Endothelial cell of umbilical vein (primary cell): Measurements from ENCODE around the gene MPV17. TPM values are rescaled to one million over a fixed set of nuclear protein-coding genes. Genes with fewer than 3 reads are reported as not detected.

ENCODE experiments used
- BruUV-seq: library from RNA; stranded (reverse); fragments of 400-500 nt; replicated peaks from 2 replicates; lab custom pipeline; 2021; lab: Mats Ljungman, UMichigan
- CTCF ChIA-PET: fragments of 300-600, 350-600 bp; sonication (Branson Sonifier 250); formaldehyde crosslinking; loops from one replicate; lab custom pipeline; 2021; ENCODE audit warnings: antibody characterized with exemption, inconsistent platforms; lab: Charles Lee
- POLR2A ChIA-PET: fragments of 300-600, 350-600 bp; sonication (Branson Sonifier 250); formaldehyde crosslinking; loops from one replicate; lab custom pipeline; 2021; ENCODE audit warnings: antibody characterized with exemption, inconsistent platforms; lab: Charles Lee
- DNase-seq: peaks from one replicate; pipeline ENCODE4 v3.0.0-alpha.2; 2011; ENCODE audit warnings: low read depth, low spot score
- FAIRE-seq: peaks from 2 replicates; lab custom pipeline; 2011; peaks lifted over from hg19 to GRCh38; lab: Jason Lieb, UNC
- H2AFZ ChIP-seq: 2 replicates; pipeline ENCODE4 v1.6.0; 2012; ENCODE audit warnings: low read depth, low read length, control low read depth, inconsistent platforms
- H3K27ac ChIP-seq: 2 replicates; pipeline ENCODE4 v1.5.1; 2011; ENCODE audit warnings: low read depth, mild to moderate bottlenecking, control low read depth, low read length, moderate library complexity; ENCODE audit not compliant: insufficient read depth
- H3K27me3 ChIP-seq, 2 experiments: 2 replicates each; pipeline versions ENCODE4 v1.6.0 to v1.6.1; 2011; ENCODE audit warnings: low read length in 2 of 2, mixed read lengths in 1 of 2; ENCODE audit not compliant: control insufficient read depth in 2 of 2, insufficient read depth in 2 of 2
- H3K36me3 ChIP-seq, 2 experiments: 2 replicates in 1 of 2; 3 replicates in 1 of 2; pipeline ENCODE4 v1.5.1; 2011; ENCODE audit warnings: low read length in 2 of 2, mild to moderate bottlenecking in 1 of 2, moderate library complexity in 1 of 2; ENCODE audit not compliant: control insufficient read depth in 2 of 2, insufficient read depth in 2 of 2; ENCODE audit errors: extremely low read depth in 1 of 2
- H3K4me1 ChIP-seq: 3 replicates; pipeline ENCODE4 v1.5.1; 2011; ENCODE audit warnings: mild to moderate bottlenecking, low read length; ENCODE audit not compliant: control insufficient read depth, insufficient read depth; ENCODE audit errors: extremely low read depth
- H3K4me2 ChIP-seq: 2 replicates; pipeline ENCODE4 v1.6.1; 2011; ENCODE audit warnings: low read length, control low read depth, mixed read lengths; ENCODE audit not compliant: insufficient read depth
- H3K4me3 ChIP-seq, 3 experiments: fragments of 200-600 bp in 1 of 3; sonication (generic), shearing (Covaris generic) in 1 of 3; replicated peaks in 1 of 3; 2 replicates each; pipeline ENCODE4 v1.5.1; 2011 to 2016; ENCODE audit warnings: control low read depth in 3 of 3, low read length in 3 of 3, mild to moderate bottlenecking in 2 of 3, inconsistent platforms in 1 of 3, low read depth in 1 of 3, moderate library complexity in 1 of 3; ENCODE audit not compliant: insufficient read depth in 1 of 3
- H3K79me2 ChIP-seq: 2 replicates; pipeline ENCODE4 v1.6.0; 2012; ENCODE audit warnings: low read length, inconsistent platforms; ENCODE audit not compliant: control insufficient read depth, insufficient read depth
- H3K9ac ChIP-seq: replicated peaks from 2 replicates; pipeline ENCODE3; 2011; ENCODE audit warnings: low read length, control low read depth; ENCODE audit not compliant: insufficient read depth; ENCODE audit errors: extremely low read depth
- H3K9me1 ChIP-seq: replicated peaks from 3 replicates; pipeline ENCODE4 v1.6.0; 2011; ENCODE audit warnings: mild to moderate bottlenecking, low read length; ENCODE audit not compliant: control insufficient read depth, insufficient read depth; ENCODE audit errors: extremely low read depth
- H3K9me3 ChIP-seq: replicated peaks from 2 replicates; pipeline ENCODE4 v1.5.1; 2012; ENCODE audit warnings: low read length, inconsistent platforms; ENCODE audit not compliant: control insufficient read depth, insufficient read depth
- H4K20me1 ChIP-seq: replicated peaks from 2 replicates; pipeline ENCODE3; 2011; ENCODE audit warnings: mild to moderate bottlenecking, low read length; ENCODE audit not compliant: control insufficient read depth, insufficient read depth; ENCODE audit errors: extremely low read depth
- FOS ChIP-seq: IDR thresholded peaks from 2 replicates; pipeline ENCODE4 v1.6.1; 2011; ENCODE audit warnings: mild to moderate bottlenecking, low read length, moderate library complexity, borderline replicate concordance; ENCODE audit not compliant: insufficient read depth
- GATA2 ChIP-seq: IDR thresholded peaks from 2 replicates; pipeline ENCODE4 v1.7.0; 2011; ENCODE audit warnings: low read depth, mild to moderate bottlenecking, moderate library complexity, mixed read lengths, low read length; ENCODE audit not compliant: insufficient read length, insufficient read depth
- JUN ChIP-seq: IDR thresholded peaks from 2 replicates; pipeline ENCODE4 v1.6.1; 2011; ENCODE audit warnings: borderline replicate concordance, low read depth; ENCODE audit not compliant: insufficient read length, insufficient read depth
- POLR2AphosphoS5 ChIP-seq: IDR thresholded peaks from 2 replicates; pipeline ENCODE4 v1.6.1; 2012; ENCODE audit warnings: low read depth, mild to moderate bottlenecking, control low read depth, low read length, moderate library complexity; ENCODE audit not compliant: insufficient read depth
- dilution Hi-C: fragments of 300-500 bp; cut with MboI; formaldehyde crosslinking; loops from one replicate; pipeline ENCODE4 v1.15.0; 2019; ENCODE audit warnings: low sequenced_read_pairs; ENCODE audit not compliant: extremely low pct_ligation_motif_present
- intact Hi-C: fragments of 100-400 bp; cut with micrococcal nuclease; formaldehyde crosslinking; loops from one replicate; pipeline ENCODE4 v1.10.0; 2022
- polyA plus RNA-seq, 4 experiments: library from polyadenylated mRNA; depleted of rRNA in 3 of 4; stranded (reverse) in 3 of 4; unstranded in 1 of 4; fragments of >200 nt; gene quantifications; 2 replicates each; pipeline versions ENCODE4 v1.2.1 to v1.2.3, GENCODE V29; 2011 to 2012; ENCODE audit warnings: missing spikeins in 1 of 4
- total RNA-seq: library from RNA; stranded (reverse); gene quantifications from 2 replicates; pipeline ENCODE4 v1.2.3, GENCODE V29; 2021
- TF ChIP-seq, protein P1 (sequence below), 2 donors: IDR thresholded peaks; 1 replicate in 1 of 2; 2 replicates in 1 of 2; pipeline ENCODE4 v1.5.1; 2011; ENCODE audit warnings: low read length in 2 of 2, mild to moderate bottlenecking in 2 of 2, moderate library complexity in 2 of 2, control low read depth in 1 of 2, inconsistent platforms in 1 of 2, low read depth in 1 of 2; ENCODE audit not compliant: insufficient read depth in 1 of 2; ENCODE audit errors: extremely low read depth in 1 of 2

Gene MPV17
- total and polyA plus RNA-seq, 2 donors (not counting 3 experiments of a cell fraction or from before 2014, with no cell fraction given), result 74.7 to 267 TPM

GRCh38 chr2:27305516-27305915, 17.4 kb downstream of the MPV17 start:
- DNase-seq (no peak), FAIRE-seq (no peak)
- intact Hi-C loops, result no loop called here
- no peaks in the 10 kb centered on the region for H3K79me2 ChIP-seq
- CTCF ChIA-PET, result interaction anchor here (1.0 to 6.7 kb wide), 7 partner anchors 13 to 208 kb away, joined by 3 to 115 read pairs (median 4); partner anchors contain the start of genes CAD and TRIM54
- no peak overlapping the region for H3K4me3 ChIP-seq
- no peaks in the 10 kb centered on the region for H3K9me1 ChIP-seq
- H3K4me2 ChIP-seq, result no peak overlapping the region
- peaks cover 8% of the 10 kb centered on the region for H3K4me1 ChIP-seq
- TF ChIP-seq POLR2AphosphoS5, result no peak
- H3K27me3 ChIP-seq, result peaks cover 25 to 41% of the 10 kb centered on the region in 2 experiments
- H3K36me3 ChIP-seq, result no peaks in the 10 kb centered on the region
- dilution Hi-C loops, result no loop called here
- no peak overlapping the region for H3K9ac ChIP-seq
- H3K27ac ChIP-seq, result no peak overlapping the region
- H2AFZ ChIP-seq, result no peak overlapping the region
- H3K9me3 ChIP-seq, result no peaks in the 10 kb centered on the region
- POLR2A ChIA-PET, result no interaction called here
- BruUV-seq, result no TSS peak
- H4K20me1 ChIP-seq, result no peaks in the 10 kb centered on the region

DNA sequence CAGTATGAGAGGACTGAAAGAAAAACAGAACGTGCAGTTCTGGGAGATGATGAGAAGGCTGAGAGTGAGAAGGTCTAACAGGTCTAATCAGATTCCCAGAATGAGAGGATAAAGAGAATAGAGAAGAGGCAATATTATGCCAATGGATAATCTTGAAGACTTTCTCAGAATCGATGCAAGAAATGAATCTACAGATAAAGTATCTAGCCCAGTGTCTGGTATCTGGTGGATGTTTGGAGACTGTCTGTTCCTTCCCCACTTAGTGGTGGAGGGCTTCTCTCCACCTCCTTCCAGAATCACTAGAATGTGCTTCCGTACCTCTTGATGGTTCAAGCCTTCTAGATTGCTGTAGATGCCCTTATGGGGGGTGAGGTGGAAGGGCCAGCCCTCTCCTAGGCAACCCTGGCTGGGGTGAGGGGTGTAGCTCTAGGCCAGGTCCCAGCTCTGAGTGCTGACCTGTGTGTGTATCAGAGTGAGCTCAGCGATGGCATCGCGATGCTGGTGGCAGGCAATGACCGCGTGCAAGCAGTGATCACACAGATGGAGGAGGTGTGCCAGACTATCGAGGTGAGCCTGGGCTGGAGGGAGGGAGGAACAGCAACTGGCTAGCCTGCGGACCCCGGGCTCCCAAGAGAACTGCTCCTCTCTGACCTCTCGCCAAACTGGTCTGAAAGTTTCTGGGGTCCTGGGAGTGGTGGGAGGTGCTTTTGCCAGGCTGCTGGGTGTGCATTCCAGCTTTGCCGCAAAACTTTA, 18.2 kb downstream of the MPV17 start:
- Histone ChIP-seq H3K79me2 (no peaks in the 10 kb centered on the region), H4K20me1 (no peaks in the 10 kb centered on the region), H3K36me3 (no peaks in the 10 kb centered on the region), H3K27ac (no peak overlapping the region), H3K4me2 (no peak overlapping the region), H2AFZ (no peak overlapping the region), H3K27me3 (peaks cover 25 to 41% of the 10 kb centered on the region in 2 experiments), H3K4me1 (peaks cover 8% of the 10 kb centered on the region), H3K9me3 (no peaks in the 10 kb centered on the region), H3K4me3 (no peak overlapping the region), H3K9ac (no peak overlapping the region), H3K9me1 (no peaks in the 10 kb centered on the region)
- DNase-seq (no peak), FAIRE-seq (no peak)
- no TSS peak for BruUV-seq
- dilution Hi-C loops, result no loop called here
- TF ChIP-seq JUN, result no peak
- TF ChIP-seq GATA2, result no peak
- TF ChIP-seq FOS, result no peak
- TF ChIP-seq POLR2AphosphoS5, result no peak
- TF ChIP-seq, protein P1, sequence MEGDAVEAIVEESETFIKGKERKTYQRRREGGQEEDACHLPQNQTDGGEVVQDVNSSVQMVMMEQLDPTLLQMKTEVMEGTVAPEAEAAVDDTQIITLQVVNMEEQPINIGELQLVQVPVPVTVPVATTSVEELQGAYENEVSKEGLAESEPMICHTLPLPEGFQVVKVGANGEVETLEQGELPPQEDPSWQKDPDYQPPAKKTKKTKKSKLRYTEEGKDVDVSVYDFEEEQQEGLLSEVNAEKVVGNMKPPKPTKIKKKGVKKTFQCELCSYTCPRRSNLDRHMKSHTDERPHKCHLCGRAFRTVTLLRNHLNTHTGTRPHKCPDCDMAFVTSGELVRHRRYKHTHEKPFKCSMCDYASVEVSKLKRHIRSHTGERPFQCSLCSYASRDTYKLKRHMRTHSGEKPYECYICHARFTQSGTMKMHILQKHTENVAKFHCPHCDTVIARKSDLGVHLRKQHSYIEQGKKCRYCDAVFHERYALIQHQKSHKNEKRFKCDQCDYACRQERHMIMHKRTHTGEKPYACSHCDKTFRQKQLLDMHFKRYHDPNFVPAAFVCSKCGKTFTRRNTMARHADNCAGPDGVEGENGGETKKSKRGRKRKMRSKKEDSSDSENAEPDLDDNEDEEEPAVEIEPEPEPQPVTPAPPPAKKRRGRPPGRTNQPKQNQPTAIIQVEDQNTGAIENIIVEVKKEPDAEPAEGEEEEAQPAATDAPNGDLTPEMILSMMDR (IDR thresholded peaks at IDR 0.05; ENCODE audit: extremely low read depth in 1 of 2, insufficient read depth in 1 of 2, low read depth in 1 of 2, low read length in 2 of 2), result no peak
- intact Hi-C loops, result no loop called here
- CTCF ChIA-PET, result interaction anchor here (1.0 to 6.7 kb wide), 7 partner anchors 12 to 207 kb away, joined by 3 to 115 read pairs (median 4); partner anchors contain the start of genes CAD and TRIM54
- POLR2A ChIA-PET, result no interaction called here
